ENCODE data around the gene KIFAP3.

Gene KIFAP3

GRCh38 chr1:170073893-170074249 is 624 bp downstream of the KIFAP3 start:
- H3F3A ChIP-seq (ENCODE audit: insufficient read depth): no peaks in the 10 kb centered on the region
- H4K20me1 ChIP-seq (ENCODE audit: low read depth, low read length): no peaks in the 10 kb centered on the region
- no peaks in the 10 kb centered on the region for H3K9me2 ChIP-seq (replicated peaks; ENCODE audit: insufficient read depth, low read length)
- no peaks in the 10 kb centered on the region for H3K27me3 ChIP-seq (ENCODE audit: low read length)
- H3K9ac ChIP-seq (ENCODE audit: low read length): peak overlapping the region; percentile 60
- H3K27ac ChIP-seq (ENCODE audit: low read depth, low read length): no peak overlapping the region
- peak overlapping the region; percentile 75 for H3K4me2 ChIP-seq (ENCODE audit: low read depth, low read length, poor library complexity, severe bottlenecking)
- H3K9me3 ChIP-seq (ENCODE audit: insufficient read depth, low read length): 0 out of 2 replicates have a peak, but pooled peaks cover 6% of the 10 kb centered on the region
- no peaks in the 10 kb centered on the region for H3K36me3 ChIP-seq (ENCODE audit: low read length)
- peak overlapping the region; percentile 91 for H2AFZ ChIP-seq (ENCODE audit: low read depth, low read length, severe bottlenecking)
- no peaks in the 10 kb centered on the region for H3K79me2 ChIP-seq (ENCODE audit: insufficient read depth, low read length)
- peak overlapping the region; percentile 68 for H3K4me3 ChIP-seq (ENCODE audit: insufficient read depth, low read length, poor library complexity, severe bottlenecking)
- TF ChIP-seq EZH2phosphoT487 (conservative IDR thresholded peaks at IDR 0.05; ENCODE audit: low read length) (no peak), CTCF (IDR thresholded peaks at IDR 0.05; ENCODE audit: insufficient read depth, low read length, poor library complexity, severe bottlenecking) (no peak)

- Histone ChIP-seq H3F3A (ENCODE audit: insufficient read depth) (no peaks in the 10 kb centered on the region), H3K79me2 (ENCODE audit: insufficient read depth, low read length) (no peaks in the 10 kb centered on the region), H3K4me3 (ENCODE audit: insufficient read depth, low read length, poor library complexity, severe bottlenecking) (no peak overlapping the region), H2AFZ (ENCODE audit: low read depth, low read length, severe bottlenecking) (no peak overlapping the region), H3K27ac (ENCODE audit: low read depth, low read length) (no peak overlapping the region), H3K36me3 (ENCODE audit: low read length) (no peaks in the 10 kb centered on the region), H4K20me1 (ENCODE audit: low read depth, low read length) (no peaks in the 10 kb centered on the region), H3K4me2 (ENCODE audit: low read depth, low read length, poor library complexity, severe bottlenecking) (no peak overlapping the region), H3K9me3 (ENCODE audit: insufficient read depth, low read length) (no peaks in the 10 kb centered on the region), H3K9ac (ENCODE audit: low read length) (no peak overlapping the region), H3K9me2 (replicated peaks; ENCODE audit: insufficient read depth, low read length) (no peaks in the 10 kb centered on the region), H3K27me3 (ENCODE audit: low read length) (no peaks in the 10 kb centered on the region)
- no peak for TF ChIP-seq CTCF (IDR thresholded peaks at IDR 0.05; ENCODE audit: insufficient read depth, low read length, poor library complexity, severe bottlenecking)
Measured at GRCh38 chr1:170071378-170071777, 3.1 kb downstream of the KIFAP3 start.

GRCh38 chr1:170068923-170069322 is 5.6 kb downstream of the KIFAP3 start:
- Histone ChIP-seq H3K9me2 (replicated peaks; ENCODE audit: insufficient read depth, low read length) (no peaks in the 10 kb centered on the region), H3K9me3 (ENCODE audit: insufficient read depth, low read length) (no peaks in the 10 kb centered on the region), H3K4me2 (ENCODE audit: low read depth, low read length, poor library complexity, severe bottlenecking) (no peak overlapping the region), H3K4me3 (ENCODE audit: insufficient read depth, low read length, poor library complexity, severe bottlenecking) (no peak overlapping the region), H4K20me1 (ENCODE audit: low read depth, low read length) (no peaks in the 10 kb centered on the region), H3K79me2 (ENCODE audit: insufficient read depth, low read length) (no peaks in the 10 kb centered on the region), H3K9ac (ENCODE audit: low read length) (no peak overlapping the region), H3F3A (ENCODE audit: insufficient read depth) (no peaks in the 10 kb centered on the region), H3K27ac (ENCODE audit: low read depth, low read length) (no peak overlapping the region), H3K36me3 (ENCODE audit: low read length) (no peaks in the 10 kb centered on the region), H3K27me3 (ENCODE audit: low read length) (no peaks in the 10 kb centered on the region), H2AFZ (ENCODE audit: low read depth, low read length, severe bottlenecking) (no peak overlapping the region)
- TF ChIP-seq EZH2phosphoT487 (conservative IDR thresholded peaks at IDR 0.05; ENCODE audit: low read length) (no peak), CTCF (IDR thresholded peaks at IDR 0.05; ENCODE audit: insufficient read depth, low read length, poor library complexity, severe bottlenecking) (no peak)

Measured in SU-DHL-6 (cell line).